Upper lobe of left lung (tissue), 4 donors: ENCODE data around the gene HSPA1L.

Experiments used
- POLR2A ChIP-seq, 4 donors: fragments of 450-650 bp; IDR thresholded peaks; one replicate each; pipeline ENCODE4 v1.5.1; 2016 to 2017; ENCODE audit warnings: antibody characterized with exemption in 4 of 4, mild to moderate bottlenecking in 2 of 4
- TF ChIP-seq, protein P1 (sequence below), 6 experiments: fragments of 450-650 bp in 4 of 6; fragments of 200-600 bp in 2 of 6; sonication (generic) in 2 of 6; IDR thresholded peaks; one replicate each; pipeline ENCODE4 v1.5.1; 2016 to 2019; ENCODE audit warnings: antibody characterized with exemption in 6 of 6

DNA sequence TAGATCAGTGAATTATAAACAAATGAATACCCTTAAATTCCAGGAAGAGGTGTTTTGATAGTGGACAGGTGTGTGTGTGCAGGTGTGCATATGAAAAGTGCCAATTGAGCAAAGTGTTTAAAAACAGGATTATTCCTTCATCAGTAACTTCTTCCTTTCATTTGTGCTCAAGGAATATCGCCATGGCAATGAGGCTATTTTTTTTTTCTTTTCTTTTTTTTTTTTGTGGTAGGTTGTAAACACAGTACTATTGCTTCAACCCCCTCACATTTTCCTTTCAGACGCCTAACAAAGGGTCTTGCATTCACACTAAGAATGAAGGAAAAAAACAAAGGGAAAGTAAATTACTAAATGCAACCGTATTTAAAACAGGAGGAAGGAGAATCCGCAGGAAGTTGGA, 10.5 kb upstream of the HSPA1L start:
- TF ChIP-seq, protein P1, sequence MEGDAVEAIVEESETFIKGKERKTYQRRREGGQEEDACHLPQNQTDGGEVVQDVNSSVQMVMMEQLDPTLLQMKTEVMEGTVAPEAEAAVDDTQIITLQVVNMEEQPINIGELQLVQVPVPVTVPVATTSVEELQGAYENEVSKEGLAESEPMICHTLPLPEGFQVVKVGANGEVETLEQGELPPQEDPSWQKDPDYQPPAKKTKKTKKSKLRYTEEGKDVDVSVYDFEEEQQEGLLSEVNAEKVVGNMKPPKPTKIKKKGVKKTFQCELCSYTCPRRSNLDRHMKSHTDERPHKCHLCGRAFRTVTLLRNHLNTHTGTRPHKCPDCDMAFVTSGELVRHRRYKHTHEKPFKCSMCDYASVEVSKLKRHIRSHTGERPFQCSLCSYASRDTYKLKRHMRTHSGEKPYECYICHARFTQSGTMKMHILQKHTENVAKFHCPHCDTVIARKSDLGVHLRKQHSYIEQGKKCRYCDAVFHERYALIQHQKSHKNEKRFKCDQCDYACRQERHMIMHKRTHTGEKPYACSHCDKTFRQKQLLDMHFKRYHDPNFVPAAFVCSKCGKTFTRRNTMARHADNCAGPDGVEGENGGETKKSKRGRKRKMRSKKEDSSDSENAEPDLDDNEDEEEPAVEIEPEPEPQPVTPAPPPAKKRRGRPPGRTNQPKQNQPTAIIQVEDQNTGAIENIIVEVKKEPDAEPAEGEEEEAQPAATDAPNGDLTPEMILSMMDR (IDR thresholded peaks at IDR 0.05) = no peak
- no peak for TF ChIP-seq POLR2A (IDR thresholded peaks at IDR 0.05)
